Astrocyte (in vitro differentiated cells and primary cell): Measurements from ENCODE around the gene CYTH4. TPM values are rescaled to one million over a fixed set of nuclear protein-coding genes. Genes with fewer than 3 reads are reported as not detected.

Experiments used
- DNase-seq: peaks from one replicate; pipeline ENCODE4 v3.0.0-alpha.2; 2010; ENCODE audit warnings: low read depth
- FAIRE-seq: peaks from 2 replicates; lab custom pipeline; 2011; peaks lifted over from hg19 to GRCh38; lab: Jason Lieb, UNC
- H2AFZ ChIP-seq: 2 replicates; pipeline ENCODE4 v1.6.0; 2012; ENCODE audit warnings: low read depth, low read length, inconsistent platforms
- H3K27ac ChIP-seq: 2 replicates; pipeline ENCODE4 v1.5.1; 2011; ENCODE audit warnings: low read depth, low read length, inconsistent platforms
- H3K27me3 ChIP-seq: 2 replicates; pipeline ENCODE4 v1.6.0; 2011; ENCODE audit warnings: low read length, inconsistent platforms; ENCODE audit not compliant: insufficient read depth
- H3K36me3 ChIP-seq: 2 replicates; pipeline ENCODE4 v1.5.1; 2011; ENCODE audit warnings: low read length, inconsistent platforms; ENCODE audit not compliant: insufficient read depth
- H3K4me1 ChIP-seq: 2 replicates; pipeline ENCODE4 v1.5.1; 2011; ENCODE audit warnings: low read length, inconsistent platforms; ENCODE audit not compliant: insufficient read depth
- H3K4me2 ChIP-seq: 2 replicates; pipeline ENCODE4 v1.6.0; 2012; ENCODE audit warnings: low read length, inconsistent platforms
- H3K4me3 ChIP-seq: 2 replicates; pipeline ENCODE4 v1.5.1; 2011; ENCODE audit warnings: low read depth, mild to moderate bottlenecking, low read length, inconsistent platforms; ENCODE audit not compliant: insufficient read depth
- H3K79me2 ChIP-seq: 2 replicates; pipeline ENCODE4 v1.6.0; 2012; ENCODE audit warnings: mild to moderate bottlenecking, low read length, inconsistent platforms; ENCODE audit not compliant: insufficient read depth
- H3K9ac ChIP-seq: 2 replicates; pipeline ENCODE4 v1.6.0; 2012; ENCODE audit warnings: mild to moderate bottlenecking, low read length, inconsistent platforms
- H3K9me3 ChIP-seq: 2 replicates; pipeline ENCODE4 v1.5.1; 2012; ENCODE audit warnings: low read depth, mild to moderate bottlenecking, low read length, inconsistent platforms; ENCODE audit not compliant: insufficient read depth
- H4K20me1 ChIP-seq: 2 replicates; pipeline ENCODE4 v1.6.0; 2012; ENCODE audit warnings: low read length, inconsistent platforms; ENCODE audit not compliant: insufficient read depth
- H3K27ac Mint-ChIP-seq: one replicate; pipeline ENCODE4 v1.8.0; 2021; ENCODE audit warnings: mild to moderate bottlenecking, mixed read lengths; ENCODE audit not compliant: unreplicated experiment
- H3K27me3 Mint-ChIP-seq: one replicate; pipeline ENCODE4 v1.8.0; 2021; ENCODE audit warnings: low read depth, mixed read lengths; ENCODE audit not compliant: unreplicated experiment
- H3K36me3 Mint-ChIP-seq: one replicate; pipeline ENCODE4 v1.8.0; 2021; ENCODE audit warnings: low read depth, mixed read lengths; ENCODE audit not compliant: unreplicated experiment
- H3K4me1 Mint-ChIP-seq: one replicate; pipeline ENCODE4 v1.8.0; 2021; ENCODE audit warnings: low read depth, mixed read lengths; ENCODE audit not compliant: unreplicated experiment
- H3K4me3 Mint-ChIP-seq: one replicate; pipeline ENCODE4 v1.8.0; 2021; ENCODE audit warnings: mild to moderate bottlenecking, moderate library complexity, mixed read lengths; ENCODE audit not compliant: unreplicated experiment
- H3K9me3 Mint-ChIP-seq: one replicate; pipeline ENCODE4 v1.8.0; 2021; ENCODE audit warnings: mild to moderate bottlenecking, mixed read lengths; ENCODE audit not compliant: unreplicated experiment
- CTCF ChIP-seq: IDR thresholded peaks from 2 replicates; pipeline ENCODE4 v1.5.1; 2011; ENCODE audit warnings: low read depth, mild to moderate bottlenecking, inconsistent platforms, low read length, moderate library complexity; ENCODE audit not compliant: insufficient read depth
- EZH2 ChIP-seq: IDR thresholded peaks from 2 replicates; pipeline ENCODE4 v1.6.1; 2012; ENCODE audit warnings: mild to moderate bottlenecking, low read length, inconsistent platforms; ENCODE audit not compliant: insufficient read depth
- total RNA-seq: library from RNA; stranded (reverse); gene quantifications from 2 replicates; pipeline ENCODE4 v1.2.1, GENCODE V29; 2021

The CYTH4 gene
- total RNA-seq, 1 donor from 2014 or later, result not detected

GRCh38 chr22:37269936-37270678 lies 12.2 kb upstream of the CYTH4 start:
- Mint-ChIP-seq H3K36me3 (no peaks in the 10 kb centered on the region), H3K27me3 (peaks cover 17% of the 10 kb centered on the region), H3K9me3 (peaks cover 6% of the 10 kb centered on the region), H3K4me1 (peaks cover 4% of the 10 kb centered on the region), H3K4me3 (no peak overlapping the region), H3K27ac (no peak overlapping the region)
- no peak for TF ChIP-seq CTCF
- TF ChIP-seq EZH2, result no peak
- H3K9ac ChIP-seq, result no peak overlapping the region
- H3K79me2 ChIP-seq, result no peaks in the 10 kb centered on the region
- no peak overlapping the region for H2AFZ ChIP-seq
- H3K4me1 ChIP-seq, result peaks cover 15% of the 10 kb centered on the region
- no peaks in the 10 kb centered on the region for H3K9me3 ChIP-seq
- no peaks in the 10 kb centered on the region for H3K36me3 ChIP-seq
- no peak overlapping the region for H3K4me3 ChIP-seq
- H3K27ac ChIP-seq, result no peak overlapping the region
- H3K27me3 ChIP-seq, result no peaks in the 10 kb centered on the region
- H4K20me1 ChIP-seq, result no peaks in the 10 kb centered on the region
- no peak for DNase-seq
- no peak for FAIRE-seq
- H3K4me2 ChIP-seq, result no peak overlapping the region

GRCh38 chr22:37270928-37271650 lies 11.2 kb upstream of the CYTH4 start:
- H3K27ac Mint-ChIP-seq, result no peak overlapping the region
- no peaks in the 10 kb centered on the region for H3K79me2 ChIP-seq

More at GRCh38 chr22:37270928-37271650, 11.2 kb upstream of the CYTH4 start:
- Histone ChIP-seq H3K36me3 (no peaks in the 10 kb centered on the region), H4K20me1 (no peaks in the 10 kb centered on the region), H2AFZ (no peak overlapping the region), H3K27ac (no peak overlapping the region), H3K27me3 (no peaks in the 10 kb centered on the region), H3K4me3 (no peak overlapping the region), H3K9me3 (no peaks in the 10 kb centered on the region), H3K4me2 (no peak overlapping the region), H3K4me1 (peaks cover 15% of the 10 kb centered on the region), H3K9ac (no peak overlapping the region)
- no peaks in the 10 kb centered on the region for H3K36me3 Mint-ChIP-seq
- FAIRE-seq (no peak), DNase-seq (peak; percentile 55)
- H3K4me3 Mint-ChIP-seq, result no peak overlapping the region
- H3K27me3 Mint-ChIP-seq, result peaks cover 12% of the 10 kb centered on the region
- peaks cover 4% of the 10 kb centered on the region for H3K4me1 Mint-ChIP-seq
- TF ChIP-seq EZH2, result no peak
- TF ChIP-seq CTCF, result no peak
- H3K9me3 Mint-ChIP-seq, result peaks cover 2% of the 10 kb centered on the region
